Anterior cingulate cortex (tissue), 58 donors: ENCODE results near the gene IGF1.

Experiments
- DNase-seq, 58 donors: peaks; one replicate each; lab custom pipeline; 2025; lab: John Stamatoyannopoulos, UW

The IGF1 gene

GRCh38 chr12:102498471-102498870, 18.1 kb upstream of the IGF1 start:
- DNase-seq, result peak in 1 of 58 donors; percentile 3

GRCh38 chr12:102497743-102498142, 17.4 kb upstream of the IGF1 start:
- no peak for DNase-seq

- DNase-seq, result no peak
These were observed 16.2 kb upstream of the IGF1 start for GRCh38 chr12:102496591-102496990.

- no peak for DNase-seq
These were observed 6.9 kb upstream of the IGF1 start for GRCh38 chr12:102487226-102487625.

GRCh38 chr12:102486153-102486552, 5.8 kb upstream of the IGF1 start:
- DNase-seq, result no peak

- DNase-seq, result peak in 24 of 58 donors; percentile 0 to 49 (median 14)
These were observed 4.1 kb upstream of the IGF1 start for GRCh38 chr12:102484428-102484958.

GRCh38 chr12:102484017-102484416, 3.7 kb upstream of the IGF1 start:
- no peak for DNase-seq

- DNase-seq, result no peak
These were observed 3.1 kb upstream of the IGF1 start for GRCh38 chr12:102483466-102483865.

GRCh38 chr12:102481705-102482425, 1.5 kb upstream of the IGF1 start:
- DNase-seq, result no peak

GRCh38 chr12:102479939-102480338, 424 bp downstream of the IGF1 start:
- no peak for DNase-seq

- DNase-seq, result peak in 3 of 58 donors; percentile 2 to 14 (median 3)
These were observed 1.1 kb downstream of the IGF1 start for GRCh38 chr12:102479099-102479885.

- no peak for DNase-seq
These were observed 1.8 kb downstream of the IGF1 start for GRCh38 chr12:102478405-102479098.

GRCh38 chr12:102475355-102475754, 5.0 kb downstream of the IGF1 start:
- no peak for DNase-seq

- no peak for DNase-seq
These were observed 5.8 kb downstream of the IGF1 start for GRCh38 chr12:102474438-102475064.

- DNase-seq, result no peak
These were observed 7.9 kb downstream of the IGF1 start for GRCh38 chr12:102472496-102472895.

GRCh38 chr12:102471556-102471955, 8.8 kb downstream of the IGF1 start:
- no peak for DNase-seq

GRCh38 chr12:102470945-102471344, 9.4 kb downstream of the IGF1 start:
- no peak for DNase-seq

- no peak for DNase-seq
These were observed 12.0 kb downstream of the IGF1 start for GRCh38 chr12:102468261-102468915.

GRCh38 chr12:102465762-102466560, 14.4 kb downstream of the IGF1 start:
- DNase-seq, result no peak
